Posterior cingulate gyrus (tissue), 11 donors: ENCODE results near the gene KLHL1.
A peak's percentile ranks its signal among the peaks of the same experiment; 100 is the strongest.

Experiments used
- DNase-seq, 10 donors: peaks; one replicate each; pipeline versions ENCODE4 v3.0.0 to v3.0.0-alpha.2; 2020 to 2021; ENCODE audit warnings: mixed read lengths in 3 of 10
- intact Hi-C: fragments of 100-400 bp; cut with DNase I; formaldehyde crosslinking; loops from one replicate; pipeline ENCODE4 v1.15.1; 2023

Gene KLHL1

GRCh38 chr13:70023516-70023915 is 84.7 kb downstream of the KLHL1 start:
- DNase-seq, result no peak
- intact Hi-C loops, result no loop called here

DNA sequence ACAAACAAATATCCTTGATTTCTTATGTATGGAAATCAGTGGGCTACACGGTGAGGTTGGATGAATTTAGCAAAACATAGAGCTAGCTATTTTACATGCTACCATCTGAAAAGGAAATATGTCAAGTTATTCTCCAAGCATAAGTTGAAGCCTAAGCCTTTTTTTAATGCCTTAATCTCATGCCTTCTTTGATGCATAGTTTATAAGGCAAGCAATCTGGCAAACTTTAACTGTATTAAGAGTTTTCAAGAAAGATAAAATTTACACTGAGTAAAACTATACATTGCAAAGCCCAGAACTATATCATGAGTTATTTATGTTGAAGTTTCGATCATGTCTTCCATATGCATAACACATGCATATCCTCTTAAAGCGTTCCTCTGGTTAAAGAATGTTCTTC is 85.6 kb downstream of the KLHL1 start:
- no peak for DNase-seq
- intact Hi-C loops, result no loop called here

DNA sequence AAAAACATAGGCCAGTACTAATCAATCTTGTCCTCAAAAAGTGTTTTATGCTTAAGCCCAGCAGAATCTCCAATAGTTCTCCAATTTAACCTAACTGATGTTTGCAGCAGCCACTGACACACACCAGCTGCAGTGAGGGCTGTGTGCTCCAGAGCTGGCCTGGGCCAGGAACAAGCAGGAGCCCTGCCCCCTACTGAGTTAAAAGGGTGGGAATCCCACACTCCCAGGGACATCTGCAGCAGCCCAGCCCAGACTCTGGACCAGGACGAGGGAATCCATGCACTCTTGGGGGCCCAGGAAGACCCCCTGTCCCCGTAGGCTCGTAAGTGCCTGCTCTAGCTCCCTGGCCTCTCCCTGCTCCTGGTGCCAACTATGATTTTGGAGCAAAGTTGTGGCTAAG is 92.1 kb downstream of the KLHL1 start:
- peak in 2 of 10 donors; percentile 44 to 70 for DNase-seq
- intact Hi-C loops, result no loop called here

DNA sequence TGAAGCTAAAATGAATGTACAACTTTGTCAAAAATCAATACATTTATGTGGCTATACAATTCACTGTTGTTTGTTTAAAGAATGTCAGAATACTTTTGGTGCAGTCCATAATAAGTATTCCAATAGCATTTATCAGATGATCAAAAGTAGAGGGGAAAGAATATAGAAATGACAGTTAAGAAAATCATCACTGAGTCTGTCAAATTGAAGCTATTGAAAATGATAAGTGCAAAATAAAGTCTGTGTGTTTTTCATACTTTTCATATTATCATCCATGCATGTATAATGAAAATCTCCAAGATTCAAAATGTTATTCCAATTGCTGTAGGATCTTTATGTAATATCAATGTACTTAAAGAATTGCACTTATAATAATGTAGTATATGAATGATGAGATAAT is 93.9 kb downstream of the KLHL1 start:
- DNase-seq, result no peak
- intact Hi-C loops, result no loop called here

- DNase-seq, result no peak
- intact Hi-C loops, result no loop called here
Measured at GRCh38 chr13:69999875-70000274, 108.4 kb downstream of the KLHL1 start.

DNA sequence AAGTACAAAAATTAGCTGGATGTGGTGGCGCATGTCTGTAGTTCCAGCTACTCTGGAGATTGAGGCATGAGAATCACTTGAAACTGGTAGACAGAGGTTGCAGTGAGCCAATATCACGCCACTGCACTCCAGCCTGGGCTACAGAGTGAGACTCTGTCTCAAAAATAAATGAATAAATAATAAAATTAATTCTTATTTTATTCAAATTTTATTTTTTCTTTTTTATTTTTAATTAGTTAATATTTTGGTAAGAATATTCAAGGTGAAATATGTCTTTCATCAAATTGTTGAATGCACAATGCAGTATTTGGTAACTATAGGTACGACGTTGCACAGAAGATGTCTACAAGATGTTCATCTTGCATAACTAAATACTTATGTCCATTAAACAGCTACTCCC is 111.2 kb downstream of the KLHL1 start:
- DNase-seq, result peak in 1 of 10 donors; percentile 43
- intact Hi-C loops, result no loop called here

GRCh38 chr13:69980799-69981198 is 127.5 kb downstream of the KLHL1 start:
- no peak for DNase-seq
- intact Hi-C loops, result no loop called here

DNA sequence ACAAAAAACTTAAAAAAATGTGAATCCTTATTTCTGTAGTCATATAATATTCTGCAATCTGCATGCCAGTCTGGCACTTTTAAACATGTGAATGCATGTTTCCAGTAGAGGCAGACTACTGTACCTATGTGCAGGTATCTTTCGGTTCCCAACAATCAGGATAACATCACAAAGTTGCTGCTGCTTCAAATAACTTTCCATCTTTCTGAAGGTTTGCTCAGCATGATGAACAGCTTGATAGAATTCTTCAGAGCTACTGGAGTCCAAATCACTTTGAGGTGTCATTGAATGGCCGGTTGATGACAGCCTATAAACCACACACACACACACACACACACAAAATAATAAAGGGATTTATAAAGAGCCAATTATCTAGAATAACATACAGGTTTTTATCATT is 132.8 kb downstream of the KLHL1 start:
- intact Hi-C loops, result no loop called here
- DNase-seq, result no peak

DNA sequence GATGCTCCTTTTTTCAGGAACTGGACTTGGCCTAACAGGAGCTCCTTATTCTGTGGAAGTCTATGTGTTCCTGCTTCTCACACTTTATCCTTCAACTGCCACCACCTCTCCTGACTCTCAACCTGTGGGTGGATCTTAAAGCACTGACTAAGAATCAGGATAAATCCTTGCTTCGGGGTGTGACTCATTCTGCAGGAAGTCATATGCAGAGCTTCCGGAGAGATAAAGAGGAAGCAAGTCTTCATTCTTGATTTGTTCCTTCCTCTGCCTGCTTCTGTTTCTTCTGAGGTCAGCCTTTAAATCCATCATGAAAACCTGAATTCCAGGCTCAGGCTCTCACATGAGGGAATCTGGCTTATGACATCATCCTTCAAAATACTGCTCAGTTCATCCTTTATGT is 137.7 kb downstream of the KLHL1 start:
- intact Hi-C loops, result no loop called here
- no peak for DNase-seq

- intact Hi-C loops, result no loop called here
Measured at GRCh38 chr13:69959046-69959445, 149.2 kb downstream of the KLHL1 start.

GRCh38 chr13:69956839-69957238 is 151.4 kb downstream of the KLHL1 start:
- intact Hi-C loops, result no loop called here
- no peak for DNase-seq

More at GRCh38 chr13:69959046-69959445, 149.2 kb downstream of the KLHL1 start:
- DNase-seq, result no peak

DNA sequence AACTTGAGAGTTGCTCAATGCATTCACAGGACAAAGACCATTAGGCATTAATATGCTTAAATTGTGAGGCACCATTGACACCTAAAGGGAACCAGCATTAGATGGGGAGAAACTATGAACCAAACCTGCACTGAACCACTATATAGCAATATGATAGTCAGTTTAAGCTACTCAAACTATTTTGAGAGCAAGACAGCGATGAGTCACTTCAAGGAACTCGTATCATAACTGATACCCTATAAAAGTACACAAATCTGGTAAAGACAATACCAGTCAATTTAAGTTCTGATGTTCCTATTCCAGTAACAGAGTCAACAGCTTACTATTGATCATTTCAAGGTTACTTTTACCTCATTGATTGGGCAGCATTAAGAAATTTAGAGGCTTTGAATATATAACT is 151.9 kb downstream of the KLHL1 start:
- DNase-seq, result no peak
- intact Hi-C loops, result no loop called here

- DNase-seq, result no peak
- intact Hi-C loops, result no loop called here
Measured at GRCh38 chr13:69955271-69955670, 153.0 kb downstream of the KLHL1 start.

GRCh38 chr13:69951412-69951811 is 156.8 kb downstream of the KLHL1 start:
- no peak for DNase-seq
- intact Hi-C loops, result no loop called here

DNA sequence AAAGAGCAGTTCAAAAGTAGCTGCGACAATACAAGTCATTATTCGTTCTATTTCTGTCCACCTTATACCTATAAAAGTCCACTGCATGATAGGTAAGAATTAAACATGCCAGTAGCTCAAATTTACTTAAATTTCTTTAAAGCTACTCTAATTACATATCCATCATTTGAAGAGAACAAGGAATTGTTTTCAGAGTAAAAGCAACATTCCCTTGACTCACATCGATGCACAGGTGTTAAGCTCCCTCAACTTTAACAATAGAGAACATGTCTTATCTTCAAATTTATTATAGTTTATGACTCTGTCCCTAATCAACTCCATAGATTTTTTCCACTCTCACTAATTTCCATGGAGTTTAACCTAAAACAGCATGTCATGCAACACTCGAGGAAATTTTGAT is 158.1 kb downstream of the KLHL1 start:
- no peak for DNase-seq
- intact Hi-C loops, result no loop called here

GRCh38 chr13:69948016-69948415 is 160.2 kb downstream of the KLHL1 start:
- intact Hi-C loops, result no loop called here
- no peak for DNase-seq

DNA sequence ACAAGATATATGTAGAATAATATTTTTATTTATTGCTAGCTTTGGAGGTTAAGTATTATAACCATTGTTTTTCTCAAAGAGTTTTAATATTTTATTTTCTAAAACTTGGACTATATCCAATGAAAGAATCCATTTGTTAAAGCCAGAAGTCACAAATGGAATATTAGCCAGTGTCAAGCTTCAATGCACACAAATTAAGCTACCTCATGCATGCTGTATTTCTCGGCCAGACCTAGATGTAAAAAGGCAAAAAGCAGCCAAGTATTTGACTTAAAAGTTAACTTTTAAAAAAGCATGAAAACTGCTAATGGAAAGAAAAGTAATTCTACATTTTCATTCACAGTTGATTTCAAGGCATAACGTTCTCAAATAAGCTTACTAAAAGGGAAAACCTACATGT is 160.7 kb downstream of the KLHL1 start:
- intact Hi-C loops, result no loop called here

DNA sequence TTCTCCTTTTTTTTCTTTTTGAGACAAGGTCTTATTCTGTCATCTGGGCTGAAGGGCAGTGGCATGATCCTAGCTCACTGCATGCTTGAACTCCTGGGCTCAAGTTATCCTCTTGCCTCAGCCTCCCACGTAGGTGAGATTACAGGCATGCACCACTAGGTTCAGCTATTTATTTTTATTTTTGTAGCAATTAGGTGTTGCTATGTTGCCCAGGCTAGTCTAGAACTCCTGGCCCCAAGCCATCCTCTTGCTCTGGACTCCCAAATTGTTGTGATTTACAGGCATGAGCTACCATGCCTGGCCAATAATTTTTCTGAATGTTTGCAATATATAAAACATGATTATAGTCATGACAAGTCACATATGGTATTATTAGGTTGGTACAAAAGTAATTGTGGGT is 161.7 kb downstream of the KLHL1 start:
- intact Hi-C loops, result no loop called here
- peak in 2 of 10 donors; percentile 18 to 35 for DNase-seq

More for the DNA sequence above, 160.7 kb downstream of the KLHL1 start:
- DNase-seq, result no peak

- intact Hi-C loops, result no loop called here
- no peak for DNase-seq
Measured at GRCh38 chr13:69935043-69935442, 173.2 kb downstream of the KLHL1 start.

DNA sequence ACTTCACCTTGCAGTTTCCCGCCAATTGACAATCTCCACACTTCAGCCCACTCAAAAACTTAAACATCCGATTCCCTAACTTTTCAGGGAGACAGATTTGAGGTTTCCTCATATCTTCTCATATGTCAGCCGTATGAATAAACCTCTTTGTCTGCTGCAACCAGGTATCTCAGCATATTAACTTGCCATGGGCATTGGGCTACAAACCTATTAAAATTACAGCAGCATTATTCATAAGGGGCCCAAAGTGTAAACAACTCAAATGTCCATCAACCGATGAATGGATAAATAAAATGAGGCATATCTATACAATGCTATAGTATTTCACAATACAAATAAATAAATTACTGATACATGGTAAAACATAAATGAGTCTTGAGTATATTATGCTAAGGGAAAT is 180.0 kb downstream of the KLHL1 start:
- no peak for DNase-seq
- intact Hi-C loops, result no loop called here

DNA sequence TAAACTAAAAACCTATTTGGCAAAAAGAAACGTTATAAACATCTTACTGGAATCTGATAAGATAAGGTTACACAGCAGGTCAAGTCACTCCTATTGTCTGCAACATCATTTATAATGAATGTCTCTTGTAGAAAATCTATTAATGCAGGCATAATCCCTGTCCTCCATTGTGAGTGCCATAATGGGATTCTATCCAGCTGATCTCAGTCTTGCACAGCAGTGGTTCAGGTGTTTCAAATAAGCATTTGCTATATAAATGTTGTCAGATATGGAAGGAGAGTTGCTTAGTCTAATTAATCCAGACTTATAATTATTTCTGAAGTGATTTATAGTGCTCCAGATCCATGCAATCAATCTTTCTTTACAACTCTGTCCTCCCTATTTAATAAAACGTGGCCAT is 187.1 kb downstream of the KLHL1 start:
- no peak for DNase-seq
- intact Hi-C loops, result no loop called here

DNA sequence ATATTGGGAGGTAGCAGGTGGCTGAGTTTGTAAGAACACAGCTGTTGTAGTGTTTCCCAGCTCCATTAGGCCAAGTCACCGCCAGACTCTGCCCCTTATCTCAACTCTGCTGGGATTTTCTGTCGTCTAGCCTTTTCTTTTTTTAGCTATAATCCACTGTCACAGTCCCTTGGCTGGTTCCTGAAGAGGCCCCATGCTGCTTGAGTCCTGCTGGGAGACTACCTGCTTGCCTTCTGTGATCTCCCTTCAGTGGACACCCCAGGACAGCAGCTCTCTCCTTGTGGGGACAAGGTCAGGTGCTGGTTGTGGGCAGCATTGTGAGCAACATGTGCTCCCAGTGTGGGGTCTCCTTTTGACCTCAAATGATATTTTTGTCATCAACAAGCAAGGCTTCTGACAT is 195.6 kb downstream of the KLHL1 start:
- intact Hi-C loops, result no loop called here
- DNase-seq, result peak in 1 of 10 donors; percentile 48

DNA sequence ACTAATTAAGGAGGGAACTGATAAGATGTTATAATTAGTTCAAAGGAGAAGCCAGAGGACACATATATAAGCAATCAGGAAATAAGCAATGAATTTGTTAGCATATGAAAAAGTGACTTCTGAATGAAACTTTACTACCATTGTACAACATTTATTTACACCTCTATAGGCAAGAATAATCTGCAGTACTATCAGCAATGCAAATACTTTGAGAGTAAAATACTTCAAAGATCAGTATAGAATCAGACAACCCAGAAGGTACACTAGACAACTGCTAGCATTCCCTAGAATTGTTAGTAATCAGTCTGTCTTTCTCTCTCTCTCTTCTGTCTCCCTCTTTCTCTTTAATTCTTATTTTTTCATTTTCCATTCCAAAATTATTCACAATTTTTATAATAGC is 197.5 kb downstream of the KLHL1 start:
- intact Hi-C loops, result no loop called here
- DNase-seq, result no peak

- intact Hi-C loops, result no loop called here
- DNase-seq, result no peak
Measured at GRCh38 chr13:69904784-69905183, 203.5 kb downstream of the KLHL1 start.
